ENCODE results near the gene MMRN2. TPM values are rescaled to one million over a fixed set of nuclear protein-coding genes. Genes with fewer than 3 reads are reported as not detected.

Gene MMRN2
- polyA plus RNA-seq, 1 of the 3 experiments (the other 2 are of a cell fraction), result 0.05 TPM

DNA sequence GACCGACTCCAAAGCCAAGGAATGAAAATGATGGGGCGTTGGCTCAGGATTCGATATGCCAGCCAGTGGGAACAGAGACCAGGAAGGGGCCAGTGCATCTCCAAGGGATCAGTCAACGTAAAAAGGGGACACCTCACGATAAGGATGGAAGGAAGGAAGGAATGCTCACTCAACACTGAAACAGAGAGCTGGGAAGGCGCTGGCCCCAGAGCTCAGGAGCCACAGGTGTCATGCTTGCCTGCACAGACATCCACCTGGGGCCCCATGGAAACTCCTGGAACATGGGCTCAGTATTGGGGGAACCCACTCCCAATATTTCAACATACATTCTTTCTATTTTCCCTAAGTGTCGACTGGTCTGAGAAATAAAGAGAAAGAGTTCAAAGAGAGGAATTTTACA, 5.3 kb downstream of the MMRN2 start (continued):
- no peak for TF ChIP-seq ELF1 (IDR thresholded peaks at IDR 0.05)
- no peak for TF ChIP-seq RCOR1 (IDR thresholded peaks at IDR 0.05; ENCODE audit: low read length)
- no peak for TF ChIP-seq MXI1 (IDR thresholded peaks at IDR 0.05; ENCODE audit: low read depth, low read length)
- no peak for TF ChIP-seq RFX5 (IDR thresholded peaks at IDR 0.05; ENCODE audit: low read length)
- TF ChIP-seq, protein P1, sequence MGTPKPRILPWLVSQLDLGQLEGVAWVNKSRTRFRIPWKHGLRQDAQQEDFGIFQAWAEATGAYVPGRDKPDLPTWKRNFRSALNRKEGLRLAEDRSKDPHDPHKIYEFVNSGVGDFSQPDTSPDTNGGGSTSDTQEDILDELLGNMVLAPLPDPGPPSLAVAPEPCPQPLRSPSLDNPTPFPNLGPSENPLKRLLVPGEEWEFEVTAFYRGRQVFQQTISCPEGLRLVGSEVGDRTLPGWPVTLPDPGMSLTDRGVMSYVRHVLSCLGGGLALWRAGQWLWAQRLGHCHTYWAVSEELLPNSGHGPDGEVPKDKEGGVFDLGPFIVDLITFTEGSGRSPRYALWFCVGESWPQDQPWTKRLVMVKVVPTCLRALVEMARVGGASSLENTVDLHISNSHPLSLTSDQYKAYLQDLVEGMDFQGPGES (IDR thresholded peaks at IDR 0.05; ENCODE audit: low read depth, low read length), result no peak
- TF ChIP-seq, protein P2, sequence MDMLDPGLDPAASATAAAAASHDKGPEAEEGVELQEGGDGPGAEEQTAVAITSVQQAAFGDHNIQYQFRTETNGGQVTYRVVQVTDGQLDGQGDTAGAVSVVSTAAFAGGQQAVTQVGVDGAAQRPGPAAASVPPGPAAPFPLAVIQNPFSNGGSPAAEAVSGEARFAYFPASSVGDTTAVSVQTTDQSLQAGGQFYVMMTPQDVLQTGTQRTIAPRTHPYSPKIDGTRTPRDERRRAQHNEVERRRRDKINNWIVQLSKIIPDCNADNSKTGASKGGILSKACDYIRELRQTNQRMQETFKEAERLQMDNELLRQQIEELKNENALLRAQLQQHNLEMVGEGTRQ (IDR thresholded peaks at IDR 0.05; ENCODE audit: borderline replicate concordance, low read depth, low read length), result no peak

DNA sequence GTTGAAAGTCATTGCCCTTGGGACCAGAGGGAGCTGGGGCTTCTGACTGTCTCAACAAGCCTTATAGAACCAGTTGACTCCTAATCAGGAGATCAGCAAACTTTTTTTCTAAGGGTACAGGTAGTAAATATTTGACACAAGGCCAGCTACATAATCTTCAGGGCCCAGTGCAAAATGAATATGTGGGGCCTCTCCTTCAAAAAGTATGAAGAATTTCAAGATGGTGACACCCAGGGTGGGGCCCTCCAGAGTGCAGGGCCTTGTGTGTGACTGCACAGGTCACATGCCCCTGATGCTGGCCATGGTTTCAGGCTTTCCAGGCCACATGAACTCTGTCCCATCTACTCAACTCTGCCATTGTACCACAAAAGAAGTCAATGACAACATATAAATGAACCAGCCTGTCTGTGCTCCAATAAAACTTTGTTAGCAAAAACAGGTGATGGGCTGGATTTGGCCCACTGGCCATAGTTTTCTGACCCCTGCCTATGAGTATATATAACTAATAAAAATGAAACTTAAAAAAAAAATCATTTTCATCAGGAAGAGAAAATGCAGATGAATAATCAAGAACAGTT, 6.1 kb downstream of the MMRN2 start:
- Histone ChIP-seq H4K20me1 (ENCODE audit: insufficient read depth) (no peaks in the 10 kb centered on the region), H3K9me3 (no peaks in the 10 kb centered on the region), H3K27me3 (ENCODE audit: insufficient read depth) (no peaks in the 10 kb centered on the region), H3K4me3 (ENCODE audit: low read depth in 2 of 2, low read length in 1 of 2) (no peak overlapping the region), H3K4me2 (no peak overlapping the region), H3K27ac (ENCODE audit: low read depth in 2 of 2, low read length in 1 of 2) (no peak overlapping the region), H3K9me2 (no peaks in the 10 kb centered on the region), H3K36me3 (replicated peaks in 1 of 2; ENCODE audit: control insufficient read depth in 1 of 2, insufficient read depth in 2 of 2, low read length in 1 of 2) (no peaks in the 10 kb centered on the region), H3K4me1 (ENCODE audit: control insufficient read depth in 1 of 2, insufficient read depth in 2 of 2, low read depth in 1 of 2, low read length in 1 of 2) (peaks cover 0 to 8% of the 10 kb centered on the region in 2 experiments; a peak in 1 of 4 replicates), H2AFZ (ENCODE audit: low read depth) (no peak overlapping the region), H3F3A (replicated peaks; ENCODE audit: insufficient read depth) (no peaks in the 10 kb centered on the region), H3K79me2 (ENCODE audit: insufficient read depth) (no peaks in the 10 kb centered on the region), H3K9ac (no peak overlapping the region)
- CTCF ChIA-PET, result no interaction called here
- POLR2A ChIA-PET, result no interaction called here
- TF ChIP-seq, protein P3, sequence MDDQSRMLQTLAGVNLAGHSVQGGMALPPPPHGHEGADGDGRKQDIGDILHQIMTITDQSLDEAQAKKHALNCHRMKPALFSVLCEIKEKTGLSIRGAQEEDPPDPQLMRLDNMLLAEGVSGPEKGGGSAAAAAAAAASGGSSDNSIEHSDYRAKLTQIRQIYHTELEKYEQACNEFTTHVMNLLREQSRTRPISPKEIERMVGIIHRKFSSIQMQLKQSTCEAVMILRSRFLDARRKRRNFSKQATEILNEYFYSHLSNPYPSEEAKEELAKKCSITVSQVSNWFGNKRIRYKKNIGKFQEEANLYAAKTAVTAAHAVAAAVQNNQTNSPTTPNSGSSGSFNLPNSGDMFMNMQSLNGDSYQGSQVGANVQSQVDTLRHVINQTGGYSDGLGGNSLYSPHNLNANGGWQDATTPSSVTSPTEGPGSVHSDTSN (IDR thresholded peaks at IDR 0.05), result no peak
- no peak for TF ChIP-seq CHD2 (IDR thresholded peaks at IDR 0.05; ENCODE audit: low read length, partially characterized antibody)
- no peak for TF ChIP-seq EZH2phosphoT487 (IDR thresholded peaks at IDR 0.05; ENCODE audit: borderline replicate concordance, low read depth)
- TF ChIP-seq GABPA (IDR thresholded peaks at IDR 0.05; ENCODE audit: low read depth), result no peak
- no peak for TF ChIP-seq RCOR1 (IDR thresholded peaks at IDR 0.05; ENCODE audit: low read length)
- TF ChIP-seq, protein P4, sequence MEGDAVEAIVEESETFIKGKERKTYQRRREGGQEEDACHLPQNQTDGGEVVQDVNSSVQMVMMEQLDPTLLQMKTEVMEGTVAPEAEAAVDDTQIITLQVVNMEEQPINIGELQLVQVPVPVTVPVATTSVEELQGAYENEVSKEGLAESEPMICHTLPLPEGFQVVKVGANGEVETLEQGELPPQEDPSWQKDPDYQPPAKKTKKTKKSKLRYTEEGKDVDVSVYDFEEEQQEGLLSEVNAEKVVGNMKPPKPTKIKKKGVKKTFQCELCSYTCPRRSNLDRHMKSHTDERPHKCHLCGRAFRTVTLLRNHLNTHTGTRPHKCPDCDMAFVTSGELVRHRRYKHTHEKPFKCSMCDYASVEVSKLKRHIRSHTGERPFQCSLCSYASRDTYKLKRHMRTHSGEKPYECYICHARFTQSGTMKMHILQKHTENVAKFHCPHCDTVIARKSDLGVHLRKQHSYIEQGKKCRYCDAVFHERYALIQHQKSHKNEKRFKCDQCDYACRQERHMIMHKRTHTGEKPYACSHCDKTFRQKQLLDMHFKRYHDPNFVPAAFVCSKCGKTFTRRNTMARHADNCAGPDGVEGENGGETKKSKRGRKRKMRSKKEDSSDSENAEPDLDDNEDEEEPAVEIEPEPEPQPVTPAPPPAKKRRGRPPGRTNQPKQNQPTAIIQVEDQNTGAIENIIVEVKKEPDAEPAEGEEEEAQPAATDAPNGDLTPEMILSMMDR (IDR thresholded peaks at IDR 0.05), result no peak
- TF ChIP-seq FOXM1 (IDR thresholded peaks at IDR 0.05; ENCODE audit: low read depth), result no peak
- no peak for TF ChIP-seq MEF2A (IDR thresholded peaks at IDR 0.05; ENCODE audit: borderline replicate concordance, low read depth)
- TF ChIP-seq SIN3A (IDR thresholded peaks at IDR 0.05; ENCODE audit: borderline replicate concordance, low read depth, low read length), result no peak
- no peak for TF ChIP-seq TAF1 (IDR thresholded peaks at IDR 0.05; ENCODE audit: borderline replicate concordance, low read depth, low read length)
- no peak for TF ChIP-seq FOXJ3 (CRISPR knock-in tag; IDR thresholded peaks at IDR 0.05)
- no peak for TF ChIP-seq JUND (IDR thresholded peaks at IDR 0.05)
- TF ChIP-seq RFX5 (IDR thresholded peaks at IDR 0.05; ENCODE audit: low read length), result no peak
- no peak for TF ChIP-seq TEAD4 (IDR thresholded peaks at IDR 0.05; ENCODE audit: borderline replicate concordance, insufficient read depth)
- no peak for TF ChIP-seq SMC3 (IDR thresholded peaks at IDR 0.05; ENCODE audit: low read depth, low read length)
- no peak for TF ChIP-seq POLR2AphosphoS5 (IDR thresholded peaks at IDR 0.05; ENCODE audit: low read depth, low read length)
- no peak for TF ChIP-seq RXRA (IDR thresholded peaks at IDR 0.05; ENCODE audit: borderline replicate concordance, low read depth)
- TF ChIP-seq, protein P5, sequence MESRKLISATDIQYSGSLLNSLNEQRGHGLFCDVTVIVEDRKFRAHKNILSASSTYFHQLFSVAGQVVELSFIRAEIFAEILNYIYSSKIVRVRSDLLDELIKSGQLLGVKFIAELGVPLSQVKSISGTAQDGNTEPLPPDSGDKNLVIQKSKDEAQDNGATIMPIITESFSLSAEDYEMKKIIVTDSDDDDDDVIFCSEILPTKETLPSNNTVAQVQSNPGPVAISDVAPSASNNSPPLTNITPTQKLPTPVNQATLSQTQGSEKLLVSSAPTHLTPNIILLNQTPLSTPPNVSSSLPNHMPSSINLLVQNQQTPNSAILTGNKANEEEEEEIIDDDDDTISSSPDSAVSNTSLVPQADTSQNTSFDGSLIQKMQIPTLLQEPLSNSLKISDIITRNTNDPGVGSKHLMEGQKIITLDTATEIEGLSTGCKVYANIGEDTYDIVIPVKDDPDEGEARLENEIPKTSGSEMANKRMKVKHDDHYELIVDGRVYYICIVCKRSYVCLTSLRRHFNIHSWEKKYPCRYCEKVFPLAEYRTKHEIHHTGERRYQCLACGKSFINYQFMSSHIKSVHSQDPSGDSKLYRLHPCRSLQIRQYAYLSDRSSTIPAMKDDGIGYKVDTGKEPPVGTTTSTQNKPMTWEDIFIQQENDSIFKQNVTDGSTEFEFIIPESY (IDR thresholded peaks at IDR 0.05; ENCODE audit: borderline replicate concordance, low read depth), result no peak
- TF ChIP-seq, protein P6, sequence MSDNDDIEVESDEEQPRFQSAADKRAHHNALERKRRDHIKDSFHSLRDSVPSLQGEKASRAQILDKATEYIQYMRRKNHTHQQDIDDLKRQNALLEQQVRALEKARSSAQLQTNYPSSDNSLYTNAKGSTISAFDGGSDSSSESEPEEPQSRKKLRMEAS (IDR thresholded peaks at IDR 0.05; ENCODE audit: low read depth), result no peak
- no peak for DNase-seq
